WTC11 (cell line): ENCODE data around the gene LCORL. TPM values are rescaled to one million over a fixed set of nuclear protein-coding genes. Genes with fewer than 3 reads are reported as not detected.

Experiments
- ATAC-seq: fragments of 200-7000 bp; cut with Tn5 transposase; 2 replicates; pipeline ENCODE4 v1.10.0; 2021; ENCODE audit warnings: mild to moderate bottlenecking, moderate library complexity
- CTCF ChIA-PET: fragments of 300-600 bp; sonication (Branson Sonifier 250); formaldehyde crosslinking; loops from one replicate; lab custom pipeline; 2021; ENCODE audit warnings: antibody characterized with exemption; lab: Charles Lee
- POLR2A ChIA-PET: fragments of 350-600 bp; sonication (Branson Sonifier 250); formaldehyde crosslinking; loops from one replicate; lab custom pipeline; 2021; ENCODE audit warnings: antibody characterized with exemption; lab: Charles Lee
- DNase-seq: peaks from one replicate; pipeline ENCODE4 v3.0.0; 2021; ENCODE audit warnings: low spot score
- H3K27ac Mint-ChIP-seq: 2 replicates; pipeline ENCODE4 v1.8.0; 2021; ENCODE audit warnings: mixed read lengths
- H3K27me3 Mint-ChIP-seq: 2 replicates; pipeline ENCODE4 v1.8.0; 2021; ENCODE audit warnings: low read depth, mild to moderate bottlenecking, moderate library complexity, mixed read lengths
- H3K36me3 Mint-ChIP-seq: 2 replicates; pipeline ENCODE4 v1.8.0; 2021; ENCODE audit warnings: mixed read lengths
- H3K4me1 Mint-ChIP-seq: 2 replicates; pipeline ENCODE4 v1.8.0; 2022; ENCODE audit warnings: mixed read lengths
- H3K4me3 Mint-ChIP-seq: 2 replicates; pipeline ENCODE4 v1.8.0; 2021; ENCODE audit warnings: mild to moderate bottlenecking, moderate library complexity, mixed read lengths
- H3K9me3 Mint-ChIP-seq: 2 replicates; pipeline ENCODE4 v1.8.0; 2021; ENCODE audit warnings: mixed read lengths
- AFF4 ChIP-seq: sonication (generic); formaldehyde crosslinking; IDR thresholded peaks from 2 replicates; pipeline ENCODE4 v1.8.1; 2023; ENCODE audit warnings: mild to moderate bottlenecking, missing genetic modification reagents, borderline replicate concordance
- CREB1 ChIP-seq: sonication (generic); formaldehyde crosslinking; IDR thresholded peaks from 2 replicates; pipeline ENCODE4 v1.8.0; 2023; ENCODE audit warnings: mild to moderate bottlenecking, missing genetic modification reagents
- FOXJ3 ChIP-seq: sonication (generic); formaldehyde crosslinking; IDR thresholded peaks from 2 replicates; pipeline ENCODE4 v1.9.0; 2021; ENCODE audit warnings: missing genetic modification reagents, mild to moderate bottlenecking, borderline replicate concordance
- FOXK1 ChIP-seq: sonication (generic); formaldehyde crosslinking; IDR thresholded peaks from 2 replicates; pipeline ENCODE4 v1.8.0; 2022; ENCODE audit warnings: mild to moderate bottlenecking, moderate library complexity, missing genetic modification reagents
- FOXP1 ChIP-seq: sonication (generic); formaldehyde crosslinking; IDR thresholded peaks from 2 replicates; pipeline ENCODE4 v1.8.0; 2022; ENCODE audit warnings: missing genetic modification reagents, mild to moderate bottlenecking, moderate library complexity, borderline replicate concordance
- FOXP4 ChIP-seq: sonication (generic); formaldehyde crosslinking; IDR thresholded peaks from 2 replicates; pipeline ENCODE4 v1.8.0; 2022; ENCODE audit warnings: mild to moderate bottlenecking, missing genetic modification reagents
- JAZF1 ChIP-seq: fragments of 250-450 bp; sonication (Bioruptor Pico); IDR thresholded peaks from 2 replicates; pipeline ENCODE4 v1.9.0; 2021; ENCODE audit warnings: moderate library complexity, mild to moderate bottlenecking, inconsistent platforms
- MLX ChIP-seq: sonication (generic); formaldehyde crosslinking; IDR thresholded peaks from 2 replicates; pipeline ENCODE4 v1.8.1; 2023; ENCODE audit warnings: mild to moderate bottlenecking, missing genetic modification reagents, moderate library complexity
- NFATC4 ChIP-seq: fragments of 250-450 bp; sonication (Bioruptor Pico); IDR thresholded peaks from 2 replicates; pipeline ENCODE4 v1.9.0; 2021; ENCODE audit warnings: mild to moderate bottlenecking
- USF2 ChIP-seq: sonication (generic); formaldehyde crosslinking; IDR thresholded peaks from 2 replicates; pipeline ENCODE4 v1.8.1; 2023; ENCODE audit warnings: mild to moderate bottlenecking, missing genetic modification reagents, moderate library complexity
- ZNF219 ChIP-seq: sonication (generic); formaldehyde crosslinking; IDR thresholded peaks from 2 replicates; pipeline ENCODE4 v1.8.0; 2023; ENCODE audit warnings: missing genetic modification reagents, mild to moderate bottlenecking, borderline replicate concordance
- ZNF263 ChIP-seq: sonication (generic); formaldehyde crosslinking; IDR thresholded peaks from 2 replicates; pipeline ENCODE4 v1.8.1; 2022; ENCODE audit warnings: low read depth, mild to moderate bottlenecking, moderate library complexity, missing genetic modification reagents
- total RNA-seq: library from RNA; stranded (reverse); gene quantifications from 3 replicates; pipeline ENCODE4 v1.2.3, GENCODE V29; 2021
- TF ChIP-seq, protein P1 (sequence below): sonication (generic); formaldehyde crosslinking; conservative IDR thresholded peaks from 2 replicates; pipeline ENCODE4 v1.8.1; 2023; ENCODE audit warnings: mild to moderate bottlenecking, low read depth, missing genetic modification reagents, moderate library complexity
- TF ChIP-seq, protein P2 (sequence below): sonication (generic); formaldehyde crosslinking; IDR thresholded peaks from 2 replicates; pipeline ENCODE4 v1.8.1; 2023; ENCODE audit warnings: mild to moderate bottlenecking, moderate library complexity, missing genetic modification reagents
- TF ChIP-seq, protein P3 (sequence below): fragments of 250-450 bp; sonication (Bioruptor Pico); IDR thresholded peaks from 2 replicates; pipeline ENCODE4 v1.9.0; 2021; ENCODE audit warnings: mild to moderate bottlenecking, borderline replicate concordance

Gene LCORL
- total RNA-seq, 1 experiment from 2014 or later, result 19.9 TPM

DNA sequence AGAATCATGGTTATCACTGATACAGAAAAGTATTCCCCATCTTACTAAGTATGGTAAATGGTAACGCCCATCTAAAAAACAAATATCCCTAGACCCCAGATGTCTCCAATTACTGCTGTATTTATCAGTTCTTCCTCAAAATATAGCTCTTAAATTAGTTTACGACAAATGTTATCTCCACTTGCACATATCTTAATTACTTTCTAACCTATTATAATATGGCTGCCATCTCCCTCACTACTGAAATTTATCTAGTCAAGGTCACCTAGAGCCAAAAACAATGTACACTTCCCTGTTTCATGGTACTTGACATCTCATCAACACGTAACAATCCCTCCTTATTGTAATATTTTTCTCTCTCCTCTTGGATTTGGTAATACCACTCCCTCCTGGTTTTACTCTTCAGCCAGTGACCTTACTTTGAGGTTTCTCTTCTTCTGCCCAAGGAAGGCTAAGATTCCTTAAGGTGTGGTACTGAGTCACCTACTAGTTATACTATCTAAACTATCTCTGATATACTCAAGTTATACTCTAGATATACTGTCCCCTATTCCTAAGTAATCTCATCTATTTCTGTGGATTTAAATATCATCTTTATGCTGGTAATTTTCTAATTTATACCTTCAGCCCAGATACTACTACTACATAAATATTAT, 8.6 kb downstream of the LCORL start:
- Mint-ChIP-seq H3K4me3 (no peak overlapping the region), H3K9me3 (no peaks in the 10 kb centered on the region), H3K4me1 (peaks cover 18% of the 10 kb centered on the region), H3K27ac (no peak overlapping the region; the same call in 1 of the 2 replicates)
- no peak for TF ChIP-seq ZNF263
- TF ChIP-seq, protein P1, sequence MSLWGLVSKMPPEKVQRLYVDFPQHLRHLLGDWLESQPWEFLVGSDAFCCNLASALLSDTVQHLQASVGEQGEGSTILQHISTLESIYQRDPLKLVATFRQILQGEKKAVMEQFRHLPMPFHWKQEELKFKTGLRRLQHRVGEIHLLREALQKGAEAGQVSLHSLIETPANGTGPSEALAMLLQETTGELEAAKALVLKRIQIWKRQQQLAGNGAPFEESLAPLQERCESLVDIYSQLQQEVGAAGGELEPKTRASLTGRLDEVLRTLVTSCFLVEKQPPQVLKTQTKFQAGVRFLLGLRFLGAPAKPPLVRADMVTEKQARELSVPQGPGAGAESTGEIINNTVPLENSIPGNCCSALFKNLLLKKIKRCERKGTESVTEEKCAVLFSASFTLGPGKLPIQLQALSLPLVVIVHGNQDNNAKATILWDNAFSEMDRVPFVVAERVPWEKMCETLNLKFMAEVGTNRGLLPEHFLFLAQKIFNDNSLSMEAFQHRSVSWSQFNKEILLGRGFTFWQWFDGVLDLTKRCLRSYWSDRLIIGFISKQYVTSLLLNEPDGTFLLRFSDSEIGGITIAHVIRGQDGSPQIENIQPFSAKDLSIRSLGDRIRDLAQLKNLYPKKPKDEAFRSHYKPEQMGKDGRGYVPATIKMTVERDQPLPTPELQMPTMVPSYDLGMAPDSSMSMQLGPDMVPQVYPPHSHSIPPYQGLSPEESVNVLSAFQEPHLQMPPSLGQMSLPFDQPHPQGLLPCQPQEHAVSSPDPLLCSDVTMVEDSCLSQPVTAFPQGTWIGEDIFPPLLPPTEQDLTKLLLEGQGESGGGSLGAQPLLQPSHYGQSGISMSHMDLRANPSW (CRISPR knock-in tag), result no peak
- TF ChIP-seq MLX (CRISPR knock-in tag), result no peak
- TF ChIP-seq AFF4 (CRISPR knock-in tag), result no peak
- no peak for TF ChIP-seq FOXK1 (CRISPR knock-in tag)
- TF ChIP-seq FOXJ3 (CRISPR knock-in tag), result no peak
- TF ChIP-seq JAZF1 (CRISPR knock-in tag), result no peak
- no peak for TF ChIP-seq FOXP4 (CRISPR knock-in tag)
- TF ChIP-seq FOXP1 (CRISPR knock-in tag), result no peak
- TF ChIP-seq CREB1, result no peak
- TF ChIP-seq ZNF219 (CRISPR knock-in tag), result no peak
- TF ChIP-seq NFATC4 (CRISPR knock-in tag), result no peak
- TF ChIP-seq, protein P2, sequence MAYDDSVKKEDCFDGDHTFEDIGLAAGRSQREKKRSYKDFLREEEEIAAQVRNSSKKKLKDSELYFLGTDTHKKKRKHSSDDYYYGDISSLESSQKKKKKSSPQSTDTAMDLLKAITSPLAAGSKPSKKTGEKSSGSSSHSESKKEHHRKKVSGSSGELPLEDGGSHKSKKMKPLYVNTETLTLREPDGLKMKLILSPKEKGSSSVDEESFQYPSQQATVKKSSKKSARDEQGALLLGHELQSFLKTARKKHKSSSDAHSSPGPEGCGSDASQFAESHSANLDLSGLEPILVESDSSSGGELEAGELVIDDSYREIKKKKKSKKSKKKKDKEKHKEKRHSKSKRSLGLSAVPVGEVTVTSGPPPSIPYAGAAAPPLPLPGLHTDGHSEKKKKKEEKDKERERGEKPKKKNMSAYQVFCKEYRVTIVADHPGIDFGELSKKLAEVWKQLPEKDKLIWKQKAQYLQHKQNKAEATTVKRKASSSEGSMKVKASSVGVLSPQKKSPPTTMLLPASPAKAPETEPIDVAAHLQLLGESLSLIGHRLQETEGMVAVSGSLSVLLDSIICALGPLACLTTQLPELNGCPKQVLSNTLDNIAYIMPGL, result no peak
- no peak for TF ChIP-seq USF2 (CRISPR knock-in tag)
- TF ChIP-seq, protein P3, sequence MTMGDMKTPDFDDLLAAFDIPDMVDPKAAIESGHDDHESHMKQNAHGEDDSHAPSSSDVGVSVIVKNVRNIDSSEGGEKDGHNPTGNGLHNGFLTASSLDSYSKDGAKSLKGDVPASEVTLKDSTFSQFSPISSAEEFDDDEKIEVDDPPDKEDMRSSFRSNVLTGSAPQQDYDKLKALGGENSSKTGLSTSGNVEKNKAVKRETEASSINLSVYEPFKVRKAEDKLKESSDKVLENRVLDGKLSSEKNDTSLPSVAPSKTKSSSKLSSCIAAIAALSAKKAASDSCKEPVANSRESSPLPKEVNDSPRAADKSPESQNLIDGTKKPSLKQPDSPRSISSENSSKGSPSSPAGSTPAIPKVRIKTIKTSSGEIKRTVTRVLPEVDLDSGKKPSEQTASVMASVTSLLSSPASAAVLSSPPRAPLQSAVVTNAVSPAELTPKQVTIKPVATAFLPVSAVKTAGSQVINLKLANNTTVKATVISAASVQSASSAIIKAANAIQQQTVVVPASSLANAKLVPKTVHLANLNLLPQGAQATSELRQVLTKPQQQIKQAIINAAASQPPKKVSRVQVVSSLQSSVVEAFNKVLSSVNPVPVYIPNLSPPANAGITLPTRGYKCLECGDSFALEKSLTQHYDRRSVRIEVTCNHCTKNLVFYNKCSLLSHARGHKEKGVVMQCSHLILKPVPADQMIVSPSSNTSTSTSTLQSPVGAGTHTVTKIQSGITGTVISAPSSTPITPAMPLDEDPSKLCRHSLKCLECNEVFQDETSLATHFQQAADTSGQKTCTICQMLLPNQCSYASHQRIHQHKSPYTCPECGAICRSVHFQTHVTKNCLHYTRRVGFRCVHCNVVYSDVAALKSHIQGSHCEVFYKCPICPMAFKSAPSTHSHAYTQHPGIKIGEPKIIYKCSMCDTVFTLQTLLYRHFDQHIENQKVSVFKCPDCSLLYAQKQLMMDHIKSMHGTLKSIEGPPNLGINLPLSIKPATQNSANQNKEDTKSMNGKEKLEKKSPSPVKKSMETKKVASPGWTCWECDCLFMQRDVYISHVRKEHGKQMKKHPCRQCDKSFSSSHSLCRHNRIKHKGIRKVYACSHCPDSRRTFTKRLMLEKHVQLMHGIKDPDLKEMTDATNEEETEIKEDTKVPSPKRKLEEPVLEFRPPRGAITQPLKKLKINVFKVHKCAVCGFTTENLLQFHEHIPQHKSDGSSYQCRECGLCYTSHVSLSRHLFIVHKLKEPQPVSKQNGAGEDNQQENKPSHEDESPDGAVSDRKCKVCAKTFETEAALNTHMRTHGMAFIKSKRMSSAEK (CRISPR knock-in tag), result no peak
- TF ChIP-seq, all 79 proteins: peak for 0
- POLR2A ChIA-PET, result no interaction called here
- H3K27me3 Mint-ChIP-seq, result no peaks in the 10 kb centered on the region
- CTCF ChIA-PET, result no interaction called here
- no peaks in the 10 kb centered on the region for H3K36me3 Mint-ChIP-seq
- ATAC-seq, result no peak
- DNase-seq, result no peak
